Adipocyte (in vitro differentiated cells): ENCODE measurements around the gene POTEJ.
"Not testable (repeated sequence)": the region's sequence is repeated elsewhere in the genome, so short reads cannot be mapped to it uniquely, and the experiment has no call there.

ENCODE experiments used
- DNase-seq: peaks from one replicate; pipeline ENCODE4 v3.0.0-alpha.2; 2015; ENCODE audit warnings: low read depth
- H3K27me3 ChIP-seq: replicated peaks from 2 replicates; pipeline ENCODE4 v1.7.0; 2013; ENCODE audit warnings: mild to moderate bottlenecking, low read length, moderate library complexity; ENCODE audit not compliant: control insufficient read depth, insufficient read depth
- H3K36me3 ChIP-seq: 2 replicates; pipeline ENCODE4 v1.7.0; 2013; ENCODE audit warnings: low read length, mild to moderate bottlenecking, moderate library complexity; ENCODE audit not compliant: control insufficient read depth, insufficient read depth, severe bottlenecking
- H3K4me1 ChIP-seq: 2 replicates; pipeline ENCODE4 v1.7.0; 2013; ENCODE audit warnings: mild to moderate bottlenecking, low read length, moderate library complexity; ENCODE audit not compliant: control insufficient read depth, insufficient read depth
- H3K4me3 ChIP-seq: 2 replicates; pipeline ENCODE4 v1.7.0; 2013; ENCODE audit warnings: mild to moderate bottlenecking, low read length, moderate library complexity
- H3K9ac ChIP-seq: 2 replicates; pipeline ENCODE4 v1.7.0; 2013; ENCODE audit warnings: mild to moderate bottlenecking, low read length, moderate library complexity
- H3K9me3 ChIP-seq: 2 replicates; pipeline ENCODE4 v1.7.0; 2013; ENCODE audit warnings: mild to moderate bottlenecking, low read length, moderate library complexity; ENCODE audit not compliant: control insufficient read depth

The POTEJ gene

GRCh38 chr2:130609002-130609920, 2.0 kb upstream of the POTEJ start:
- H3K4me3 ChIP-seq, H3K36me3 ChIP-seq, H3K27me3 ChIP-seq, H3K4me1 ChIP-seq, H3K9ac ChIP-seq, H3K9me3 ChIP-seq, DNase-seq: not testable (repeated sequence)

GRCh38 chr2:130610486-130610885, 754 bp upstream of the POTEJ start:
- not testable (repeated sequence) for H3K9me3 ChIP-seq, H3K9ac ChIP-seq, DNase-seq, H3K4me1 ChIP-seq, H3K4me3 ChIP-seq, H3K36me3 ChIP-seq, H3K27me3 ChIP-seq

- not testable (repeated sequence) for H3K27me3 ChIP-seq
These were observed 17.7 kb downstream of the POTEJ start for GRCh38 chr2:130628784-130629475.

GRCh38 chr2:130638973-130639372, 27.7 kb downstream of the POTEJ start:
- H3K4me1 ChIP-seq, H3K27me3 ChIP-seq, H3K9ac ChIP-seq, DNase-seq, H3K4me3 ChIP-seq, H3K9me3 ChIP-seq, H3K36me3 ChIP-seq: not testable (repeated sequence)

More at GRCh38 chr2:130628784-130629475, 17.7 kb downstream of the POTEJ start:
- not testable (repeated sequence) for DNase-seq, H3K4me1 ChIP-seq, H3K36me3 ChIP-seq, H3K4me3 ChIP-seq, H3K9me3 ChIP-seq, H3K9ac ChIP-seq

- peak; percentile 0 for DNase-seq
- H3K27me3 ChIP-seq, H3K4me3 ChIP-seq, H3K9me3 ChIP-seq, H3K9ac ChIP-seq, H3K36me3 ChIP-seq, H3K4me1 ChIP-seq: not testable (repeated sequence)
These were observed 30.4 kb downstream of the POTEJ start for GRCh38 chr2:130641688-130642087.

- not testable (repeated sequence) for DNase-seq, H3K4me3 ChIP-seq, H3K9ac ChIP-seq
These were observed 38.0 kb downstream of the POTEJ start for GRCh38 chr2:130649285-130649684.

GRCh38 chr2:130664506-130664905, 53.3 kb downstream of the POTEJ start:
- not testable (repeated sequence) for H3K27me3 ChIP-seq, H3K9me3 ChIP-seq, H3K4me1 ChIP-seq, H3K4me3 ChIP-seq, H3K9ac ChIP-seq, H3K36me3 ChIP-seq, DNase-seq

More at GRCh38 chr2:130649285-130649684, 38.0 kb downstream of the POTEJ start:
- not testable (repeated sequence) for H3K36me3 ChIP-seq, H3K9me3 ChIP-seq, H3K27me3 ChIP-seq, H3K4me1 ChIP-seq

- H3K9me3 ChIP-seq, H3K36me3 ChIP-seq, H3K9ac ChIP-seq, H3K4me1 ChIP-seq, DNase-seq, H3K4me3 ChIP-seq, H3K27me3 ChIP-seq: not testable (repeated sequence)
These were observed 54.4 kb downstream of the POTEJ start for GRCh38 chr2:130665596-130665995.

- H3K36me3 ChIP-seq, DNase-seq: not testable (repeated sequence)
These were observed 56.3 kb downstream of the POTEJ start for GRCh38 chr2:130667516-130667915.

GRCh38 chr2:130670026-130670745, 58.9 kb downstream of the POTEJ start:
- not testable (repeated sequence) for DNase-seq, H3K4me1 ChIP-seq, H3K4me3 ChIP-seq, H3K36me3 ChIP-seq, H3K9ac ChIP-seq, H3K9me3 ChIP-seq, H3K27me3 ChIP-seq

More at GRCh38 chr2:130667516-130667915, 56.3 kb downstream of the POTEJ start:
- H3K4me3 ChIP-seq, H3K4me1 ChIP-seq, H3K9ac ChIP-seq, H3K9me3 ChIP-seq, H3K27me3 ChIP-seq: not testable (repeated sequence)
